IPS-20b (cell line): ENCODE results near the gene REEP3.
"Not testable (repeated sequence)": the region's sequence is repeated elsewhere in the genome, so short reads cannot be mapped to it uniquely, and the experiment has no call there.

ENCODE experiments used
- H3K27ac ChIP-seq: one replicate; pipeline ENCODE4 v1.5.1; 2013; ENCODE audit warnings: low read length
- H3K27me3 ChIP-seq: 2 replicates; pipeline ENCODE4 v1.6.1; 2013; ENCODE audit warnings: mild to moderate bottlenecking, low read length, inconsistent platforms; ENCODE audit not compliant: insufficient read depth
- H3K36me3 ChIP-seq: 2 replicates; pipeline ENCODE4 v1.6.1; 2013; ENCODE audit warnings: low read depth, mild to moderate bottlenecking, inconsistent platforms, low read length, moderate library complexity; ENCODE audit not compliant: insufficient read depth
- H3K4me1 ChIP-seq: 2 replicates; pipeline ENCODE4 v1.6.1; 2013; ENCODE audit warnings: mild to moderate bottlenecking, control low read depth, inconsistent platforms, low read length, moderate library complexity; ENCODE audit not compliant: insufficient read depth
- H3K4me3 ChIP-seq: 2 replicates; pipeline ENCODE4 v1.5.1; 2013; ENCODE audit warnings: mild to moderate bottlenecking, low read length, inconsistent platforms
- H3K9ac ChIP-seq: 2 replicates; pipeline ENCODE4 v1.6.1; 2013; ENCODE audit warnings: low read depth, mild to moderate bottlenecking, inconsistent platforms, low read length, moderate library complexity
- H3K9me3 ChIP-seq: 2 replicates; pipeline ENCODE4 v1.6.1; 2013; ENCODE audit warnings: mild to moderate bottlenecking, low read depth, low read length, inconsistent platforms; ENCODE audit not compliant: insufficient read depth

Gene REEP3

DNA sequence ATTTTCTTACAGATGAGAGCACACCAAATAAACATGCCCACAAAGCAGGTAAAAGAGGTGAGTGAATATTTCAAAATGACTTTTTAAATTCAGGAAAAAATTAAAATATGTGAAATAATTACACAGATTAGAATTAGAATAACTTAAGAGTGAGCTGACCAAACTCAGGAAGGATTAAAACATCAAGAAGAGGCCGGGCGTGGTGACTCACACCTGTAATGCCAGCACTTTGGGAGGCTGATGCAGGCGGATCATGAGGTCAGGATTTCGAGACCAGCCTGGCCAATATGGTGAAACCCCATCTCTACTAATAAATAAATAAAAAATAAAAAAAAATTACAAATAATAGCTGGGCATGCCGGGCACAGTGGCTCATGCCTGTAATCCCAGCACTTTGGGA lies 140.1 kb downstream of the REEP3 start:
- H3K4me1 ChIP-seq: no peaks in the 10 kb centered on the region; the same call in 1 of the 2 replicates
- no peaks in the 10 kb centered on the region for H3K36me3 ChIP-seq
- H3K27ac ChIP-seq: no peak overlapping the region

DNA sequence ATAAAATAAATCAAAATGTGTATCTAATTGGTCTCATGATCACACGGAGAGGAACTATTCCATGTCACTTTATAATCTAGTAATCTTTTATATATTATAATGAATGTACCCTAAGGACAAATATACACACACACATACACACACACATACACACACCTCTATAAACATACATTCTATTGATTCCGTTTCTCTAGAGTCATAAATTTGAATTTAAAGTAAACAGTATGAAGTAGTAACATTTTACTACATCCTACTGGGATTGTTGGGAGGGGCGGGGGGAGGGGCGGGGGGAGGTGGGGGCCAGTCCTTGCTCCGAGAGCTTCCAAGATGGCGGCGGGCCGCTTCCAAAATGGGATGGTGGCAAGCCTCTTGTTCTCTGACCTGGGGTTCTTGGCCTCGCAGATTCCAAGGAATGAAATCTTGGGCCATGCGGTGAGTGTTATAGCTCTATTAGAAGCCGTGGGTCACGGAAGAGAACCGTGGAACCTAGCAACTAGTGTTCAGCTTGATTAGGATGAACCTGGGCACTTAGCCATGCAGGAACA lies 143.2 kb downstream of the REEP3 start:
- Histone ChIP-seq H3K9ac (no peak overlapping the region), H3K4me1 (no peaks in the 10 kb centered on the region; the same call in 1 of the 2 replicates), H3K36me3 (no peaks in the 10 kb centered on the region), H3K27ac (no peak overlapping the region), H3K27me3 (no peaks in the 10 kb centered on the region), H3K4me3 (no peak overlapping the region), H3K9me3 (no peaks in the 10 kb centered on the region)

More for the DNA sequence above, 140.1 kb downstream of the REEP3 start:
- no peak overlapping the region for H3K9ac ChIP-seq
- no peaks in the 10 kb centered on the region for H3K27me3 ChIP-seq
- no peaks in the 10 kb centered on the region for H3K9me3 ChIP-seq
- H3K4me3 ChIP-seq: no peak overlapping the region

DNA sequence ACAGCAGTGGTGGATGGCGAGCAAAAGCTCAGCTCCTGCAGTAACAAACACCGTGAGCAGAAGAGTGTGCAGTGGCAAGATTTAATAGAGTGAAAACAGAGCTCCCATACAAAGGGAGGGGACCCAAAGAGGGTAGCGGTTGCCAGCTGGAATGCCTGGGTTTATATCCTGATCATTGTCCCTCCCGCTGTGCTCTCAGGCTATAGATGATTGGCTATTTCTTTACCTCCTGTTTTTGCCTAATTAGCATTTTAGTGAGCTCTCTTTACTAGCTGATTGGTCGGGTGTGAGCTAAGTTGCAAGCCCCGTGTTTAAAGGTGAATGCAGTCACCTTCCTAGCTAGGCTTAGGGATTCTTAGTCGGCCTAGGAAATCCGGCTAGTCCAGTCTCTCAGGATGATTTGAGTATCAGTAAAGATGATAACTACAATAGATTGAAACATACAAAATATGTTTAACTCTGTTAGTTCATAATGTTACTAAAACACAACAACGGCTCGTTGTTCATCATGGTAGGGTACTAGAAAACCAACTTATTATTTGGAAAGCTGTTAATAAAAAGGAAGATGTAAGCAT lies 143.9 kb downstream of the REEP3 start:
- H3K9me3 ChIP-seq, H3K36me3 ChIP-seq, H3K9ac ChIP-seq: not testable (repeated sequence)

DNA sequence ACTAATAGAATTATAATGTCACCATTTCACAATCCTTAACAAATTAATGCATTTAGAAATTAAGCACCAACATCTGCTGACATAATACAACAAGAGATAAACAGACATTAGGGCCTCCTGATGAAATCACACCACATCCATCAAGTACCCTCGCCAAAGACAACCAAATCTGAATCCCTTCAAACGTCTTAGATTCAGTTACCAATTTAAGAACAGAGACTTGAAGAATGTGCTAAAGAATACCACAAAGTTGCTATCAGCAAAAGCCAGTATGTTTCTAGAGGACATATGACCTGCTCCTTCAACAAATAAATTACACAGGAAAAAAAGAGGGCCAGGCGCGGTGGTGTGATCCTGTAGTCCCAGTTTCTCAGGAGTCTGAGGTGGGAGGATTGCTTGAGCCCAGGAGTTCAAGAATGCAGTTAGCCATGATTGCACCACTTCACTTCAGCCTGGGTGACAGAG lies 144.5 kb downstream of the REEP3 start:
- H3K4me3 ChIP-seq: no peak overlapping the region
- H3K9ac ChIP-seq: no peak overlapping the region
- peaks cover 9% of the 10 kb centered on the region for H3K4me1 ChIP-seq
- H3K36me3 ChIP-seq: no peaks in the 10 kb centered on the region
- H3K9me3 ChIP-seq: no peaks in the 10 kb centered on the region
- H3K27ac ChIP-seq: no peak overlapping the region
- H3K27me3 ChIP-seq: no peaks in the 10 kb centered on the region

More for the DNA sequence above, 143.9 kb downstream of the REEP3 start:
- not testable (repeated sequence) for H3K4me1 ChIP-seq, H3K4me3 ChIP-seq, H3K27ac ChIP-seq, H3K27me3 ChIP-seq

DNA sequence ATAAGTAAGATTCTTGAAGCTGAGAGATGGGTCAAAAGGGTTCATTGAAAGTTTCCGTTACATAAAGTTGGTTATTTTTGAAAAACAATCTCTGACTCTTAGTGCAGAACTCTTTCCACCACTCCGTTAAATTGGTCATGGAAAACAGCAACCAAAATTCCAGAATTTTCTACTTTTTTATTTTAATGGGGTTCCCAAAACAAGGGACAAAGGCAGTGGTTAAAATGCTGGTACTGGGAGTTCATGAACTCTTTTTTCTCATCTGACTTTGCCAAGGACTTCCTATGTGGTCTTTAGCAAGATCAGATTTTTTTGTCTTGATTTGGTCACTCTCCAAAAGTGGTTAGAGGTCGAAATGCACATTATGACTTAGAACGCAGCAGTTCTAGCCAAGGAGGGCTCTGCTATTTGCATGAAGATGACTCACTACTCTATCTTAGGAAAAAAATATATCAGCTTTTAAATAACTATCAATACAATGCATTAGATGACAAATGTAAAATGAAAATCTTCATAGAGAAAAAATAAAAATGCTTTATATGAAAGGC lies 145.7 kb downstream of the REEP3 start:
- Histone ChIP-seq H3K36me3 (no peaks in the 10 kb centered on the region), H3K27me3 (no peaks in the 10 kb centered on the region), H3K4me3 (no peak overlapping the region), H3K27ac (no peak overlapping the region), H3K4me1 (peaks cover 21% of the 10 kb centered on the region), H3K9ac (no peak overlapping the region), H3K9me3 (no peaks in the 10 kb centered on the region)

DNA sequence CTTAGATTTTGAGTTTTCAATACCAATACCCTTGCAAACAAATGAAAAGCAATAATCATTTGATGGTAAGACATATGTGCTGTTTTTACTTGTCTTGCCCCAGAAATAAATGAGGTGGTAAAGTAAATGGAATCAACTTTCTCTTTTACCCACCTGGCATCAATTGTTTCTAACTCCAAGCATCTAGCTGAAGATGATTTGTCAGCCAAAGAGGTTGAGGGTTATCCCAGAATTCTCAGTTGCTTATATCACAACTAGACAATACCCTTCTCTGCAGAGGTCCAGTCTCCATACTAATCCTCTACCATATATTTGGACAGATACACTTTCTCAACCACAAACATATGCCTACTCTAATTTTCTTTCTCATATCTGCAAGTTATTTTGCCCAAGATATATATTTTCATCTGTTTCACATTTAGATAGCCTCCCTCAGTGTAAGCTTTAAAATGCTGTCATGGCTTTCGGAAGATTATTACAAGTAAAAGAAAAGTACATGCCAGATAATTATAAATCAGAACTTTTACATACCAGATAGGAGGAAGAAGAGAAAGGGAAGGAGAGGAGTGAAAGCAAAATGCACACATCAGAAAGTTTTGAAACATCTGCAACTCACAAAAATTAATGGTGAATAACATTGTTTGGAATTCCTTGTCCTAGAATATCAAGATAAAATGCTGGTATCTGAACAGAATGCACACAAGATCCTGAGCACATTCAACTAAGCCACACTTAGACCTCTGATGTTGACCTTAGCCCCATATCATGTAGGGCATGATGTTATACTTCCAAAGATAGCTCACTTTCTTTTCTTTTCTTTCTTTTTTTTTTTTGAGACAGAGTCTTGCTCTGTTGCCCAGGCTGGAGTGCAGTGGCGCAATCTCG lies 146.6 kb downstream of the REEP3 start:
- Histone ChIP-seq H3K27me3 (no peaks in the 10 kb centered on the region), H3K9ac (no peak overlapping the region), H3K4me1 (peaks cover 30% of the 10 kb centered on the region), H3K4me3 (no peak overlapping the region), H3K36me3 (no peaks in the 10 kb centered on the region), H3K27ac (no peak overlapping the region), H3K9me3 (no peaks in the 10 kb centered on the region)

DNA sequence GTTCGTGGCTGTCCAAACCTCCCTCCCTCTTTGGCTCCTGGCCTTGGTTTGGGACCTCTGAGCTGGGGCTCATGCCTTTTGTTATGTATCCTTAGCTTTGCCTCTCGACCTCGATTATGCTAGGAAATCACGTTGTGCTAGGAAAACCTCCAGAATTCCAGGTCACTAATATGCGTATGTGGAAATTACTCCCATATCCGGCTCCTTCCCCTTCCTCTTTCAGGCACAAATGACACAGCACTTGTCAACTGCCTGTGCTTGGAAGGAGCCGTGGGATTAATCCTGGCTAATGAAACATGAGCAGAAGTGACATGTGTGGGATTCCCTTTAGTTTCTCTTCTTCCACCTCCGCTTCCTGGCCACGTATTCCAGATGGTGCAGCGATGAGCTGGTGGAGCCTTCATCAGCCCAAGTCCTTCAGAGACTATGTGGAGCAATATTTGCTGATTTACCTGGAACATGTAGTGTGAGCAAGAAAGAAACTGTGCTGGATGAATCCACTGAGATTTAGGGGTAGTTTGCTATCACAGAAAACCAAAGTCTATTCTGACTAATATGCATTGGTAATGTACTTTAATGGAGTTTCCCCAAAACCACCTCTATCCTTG lies 149.2 kb downstream of the REEP3 start:
- peak overlapping the region; percentile 72 for H3K27ac ChIP-seq
- peak overlapping the region; percentile 23; the same call in 1 of the 2 replicates for H3K9ac ChIP-seq
- no peaks in the 10 kb centered on the region for H3K9me3 ChIP-seq
- peaks cover 31% of the 10 kb centered on the region for H3K4me1 ChIP-seq
- peak overlapping the region; percentile 38; the same call in 1 of the 2 replicates for H3K4me3 ChIP-seq
- H3K36me3 ChIP-seq: no peaks in the 10 kb centered on the region
- H3K27me3 ChIP-seq: no peaks in the 10 kb centered on the region

DNA sequence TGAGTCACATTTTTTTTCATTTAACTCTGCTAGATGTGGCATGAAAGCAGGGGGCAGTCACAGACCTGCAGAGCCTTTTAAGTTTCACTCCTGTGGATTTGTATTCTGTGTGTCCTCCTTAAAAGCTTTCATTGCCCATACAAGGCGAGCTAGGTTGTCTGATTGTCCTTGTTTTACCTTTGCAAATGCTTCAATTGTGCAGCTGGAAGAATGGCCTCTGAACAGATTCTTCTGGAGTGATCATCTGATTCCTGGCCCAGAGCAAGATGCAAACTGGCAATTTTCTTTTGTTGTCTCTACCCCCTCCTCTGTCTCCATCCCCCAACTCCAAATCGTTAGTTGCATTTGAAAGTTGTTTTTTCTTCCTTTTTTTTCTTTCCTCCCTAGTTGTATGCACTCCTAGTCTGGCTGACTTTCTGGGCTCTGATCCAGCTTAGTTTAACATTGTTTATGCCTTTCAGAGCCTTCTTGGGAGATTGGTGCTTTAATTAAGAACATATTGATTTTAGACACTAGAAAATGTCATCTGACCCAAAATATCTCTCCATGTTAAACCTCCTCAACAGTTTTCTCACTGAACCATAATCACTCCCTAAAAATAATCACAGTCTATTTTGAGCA lies 150.2 kb downstream of the REEP3 start:
- Histone ChIP-seq H3K36me3 (no peaks in the 10 kb centered on the region), H3K27me3 (no peaks in the 10 kb centered on the region), H3K9ac (peak overlapping the region; percentile 23; the same call in 1 of the 2 replicates), H3K4me3 (no peak overlapping the region), H3K9me3 (no peaks in the 10 kb centered on the region), H3K27ac (peak overlapping the region; percentile 72), H3K4me1 (peaks cover 31% of the 10 kb centered on the region)

DNA sequence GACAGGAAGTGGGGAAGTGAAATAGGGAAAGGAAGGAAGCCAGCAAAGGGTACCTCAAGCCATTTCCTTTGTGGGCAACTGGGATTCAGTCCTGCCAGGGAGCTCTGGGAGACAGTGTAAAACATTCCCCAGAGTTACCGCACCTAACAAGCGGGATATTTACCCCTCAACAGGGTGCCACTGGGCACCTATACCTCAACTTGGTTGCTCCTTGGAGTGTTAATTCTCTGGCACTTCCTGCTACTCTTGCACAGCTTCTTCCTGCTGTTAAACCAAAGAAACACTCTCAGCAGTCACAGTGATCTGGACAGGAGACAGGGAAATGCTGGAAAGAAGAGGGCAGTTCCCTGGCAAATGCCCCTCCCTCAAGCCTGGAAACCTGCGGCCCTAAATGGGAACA lies 151.3 kb downstream of the REEP3 start:
- Histone ChIP-seq H3K27me3 (no peaks in the 10 kb centered on the region), H3K4me3 (no peak overlapping the region), H3K4me1 (peaks cover 31% of the 10 kb centered on the region), H3K27ac (no peak overlapping the region), H3K9me3 (no peaks in the 10 kb centered on the region), H3K9ac (no peak overlapping the region), H3K36me3 (no peaks in the 10 kb centered on the region)

DNA sequence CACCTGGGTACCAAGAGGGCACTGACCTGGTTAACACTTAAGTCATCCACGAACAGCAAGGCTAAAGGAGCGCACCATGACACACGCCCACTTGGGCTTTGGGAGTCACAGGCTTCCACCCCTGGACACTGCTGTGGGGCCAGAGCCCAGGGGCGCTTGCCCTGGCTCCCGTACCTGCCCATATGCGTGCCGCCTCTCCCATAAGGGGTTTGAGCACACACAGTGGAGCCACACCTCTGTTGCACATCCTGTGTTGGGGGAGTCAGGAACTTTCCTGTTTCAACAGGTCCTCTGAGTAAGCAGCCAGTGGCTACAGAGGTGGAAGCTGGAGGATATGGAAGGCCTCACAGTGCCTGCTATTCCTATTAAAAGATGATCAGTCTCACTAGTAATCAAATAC lies 152.0 kb downstream of the REEP3 start:
- no peaks in the 10 kb centered on the region for H3K9me3 ChIP-seq
- no peak overlapping the region for H3K4me3 ChIP-seq
- H3K27me3 ChIP-seq: no peaks in the 10 kb centered on the region
- H3K4me1 ChIP-seq: peaks cover 31% of the 10 kb centered on the region
- H3K36me3 ChIP-seq: no peaks in the 10 kb centered on the region
- no peak overlapping the region for H3K27ac ChIP-seq
- H3K9ac ChIP-seq: no peak overlapping the region

DNA sequence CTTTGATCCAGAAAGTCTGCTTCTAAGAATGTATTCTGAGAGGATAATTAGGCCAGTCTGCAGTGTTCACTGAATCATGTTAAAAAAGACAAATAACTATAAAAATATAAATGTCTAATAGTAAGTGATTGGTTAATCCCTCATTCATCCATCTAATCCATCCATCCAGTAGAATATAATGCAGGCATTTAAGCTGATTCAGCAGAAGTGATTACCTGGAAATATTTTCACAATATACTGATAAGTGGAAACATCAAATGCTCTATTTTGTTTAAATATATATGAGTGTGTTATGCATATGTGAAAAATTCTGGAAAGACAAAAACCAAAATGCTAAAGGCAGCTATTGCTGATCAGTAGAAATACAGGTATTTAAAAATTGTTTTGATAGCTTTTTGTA lies 152.6 kb downstream of the REEP3 start:
- no peaks in the 10 kb centered on the region for H3K9me3 ChIP-seq
- no peaks in the 10 kb centered on the region for H3K36me3 ChIP-seq
- H3K27ac ChIP-seq: no peak overlapping the region
- peaks cover 31% of the 10 kb centered on the region for H3K4me1 ChIP-seq
- no peak overlapping the region for H3K9ac ChIP-seq
- no peak overlapping the region for H3K4me3 ChIP-seq
- H3K27me3 ChIP-seq: no peaks in the 10 kb centered on the region
